Endothelial cell of hepatic sinusoid (primary cell): Measurements from ENCODE around the gene DOK4.

ENCODE experiments used
- in situ Hi-C: cut with HindIII; loops from 2 replicates; pipeline ENCODE4 v1.10.0; 2017; ENCODE audit warnings: low sequenced_read_pairs

Gene DOK4

GRCh38 chr16:57519796-57520360 lies 33.6 kb upstream of the DOK4 start:
- in situ Hi-C loops: no loop called here

GRCh38 chr16:57518922-57519321 lies 32.6 kb upstream of the DOK4 start:
- in situ Hi-C loops: no loop called here

GRCh38 chr16:57518520-57518919 lies 32.2 kb upstream of the DOK4 start:
- in situ Hi-C loops: no loop called here

GRCh38 chr16:57517397-57518367 lies 31.4 kb upstream of the DOK4 start:
- in situ Hi-C loops: no loop called here

GRCh38 chr16:57516773-57517172 lies 30.5 kb upstream of the DOK4 start:
- in situ Hi-C loops: no loop called here

- in situ Hi-C loops: no loop called here
These were observed 30.0 kb upstream of the DOK4 start for GRCh38 chr16:57516176-57516725.

- in situ Hi-C loops: no loop called here
These were observed 28.7 kb upstream of the DOK4 start for GRCh38 chr16:57514791-57515600.

GRCh38 chr16:57514371-57514770 lies 28.1 kb upstream of the DOK4 start:
- in situ Hi-C loops: no loop called here

- in situ Hi-C loops: no loop called here
These were observed 27.2 kb upstream of the DOK4 start for GRCh38 chr16:57513371-57514102.

- in situ Hi-C loops: no loop called here
These were observed 26.2 kb upstream of the DOK4 start for GRCh38 chr16:57512296-57513001.

GRCh38 chr16:57510016-57510871 lies 24.0 kb upstream of the DOK4 start:
- in situ Hi-C loops: no loop called here

- in situ Hi-C loops: loop anchor here (5.0 to 10.0 kb wide), 3 partner anchors 52 to 92 kb away; no protein-coding TSS in a partner anchor
These were observed 23.1 kb upstream of the DOK4 start for GRCh38 chr16:57509231-57509923.

GRCh38 chr16:57508035-57508425 lies 21.7 kb upstream of the DOK4 start:
- in situ Hi-C loops: loop anchor here (5.0 to 10.0 kb wide), 3 partner anchors 51 to 91 kb away; no protein-coding TSS in a partner anchor

GRCh38 chr16:57507136-57508034 lies 21.1 kb upstream of the DOK4 start:
- in situ Hi-C loops: loop anchor here (5.0 to 10.0 kb wide), 3 partner anchors 50 to 90 kb away; no protein-coding TSS in a partner anchor

GRCh38 chr16:57505169-57505568 lies 18.9 kb upstream of the DOK4 start:
- in situ Hi-C loops: loop anchor here (5.0 to 10.0 kb wide), 3 partner anchors 48 to 88 kb away; no protein-coding TSS in a partner anchor

- in situ Hi-C loops: loop anchor here (10.0 kb wide), 1 partner anchor 70 kb away; no protein-coding TSS in a partner anchor
These were observed 18.2 kb upstream of the DOK4 start for GRCh38 chr16:57504491-57504890.

- in situ Hi-C loops: loop anchor here (10.0 kb wide), 1 partner anchor 71 kb away; no protein-coding TSS in a partner anchor
These were observed 17.7 kb upstream of the DOK4 start for GRCh38 chr16:57504001-57504400.
